Stimulated activated naive CD4-positive, alpha-beta T cell (primary cell): Measurements from ENCODE around the gene ADAMTS15.

Experiments
- DNase-seq, 6 experiments: peaks; one replicate each; lab custom pipeline; 2025; lab: John Stamatoyannopoulos, UW

ADAMTS15 gene

DNA sequence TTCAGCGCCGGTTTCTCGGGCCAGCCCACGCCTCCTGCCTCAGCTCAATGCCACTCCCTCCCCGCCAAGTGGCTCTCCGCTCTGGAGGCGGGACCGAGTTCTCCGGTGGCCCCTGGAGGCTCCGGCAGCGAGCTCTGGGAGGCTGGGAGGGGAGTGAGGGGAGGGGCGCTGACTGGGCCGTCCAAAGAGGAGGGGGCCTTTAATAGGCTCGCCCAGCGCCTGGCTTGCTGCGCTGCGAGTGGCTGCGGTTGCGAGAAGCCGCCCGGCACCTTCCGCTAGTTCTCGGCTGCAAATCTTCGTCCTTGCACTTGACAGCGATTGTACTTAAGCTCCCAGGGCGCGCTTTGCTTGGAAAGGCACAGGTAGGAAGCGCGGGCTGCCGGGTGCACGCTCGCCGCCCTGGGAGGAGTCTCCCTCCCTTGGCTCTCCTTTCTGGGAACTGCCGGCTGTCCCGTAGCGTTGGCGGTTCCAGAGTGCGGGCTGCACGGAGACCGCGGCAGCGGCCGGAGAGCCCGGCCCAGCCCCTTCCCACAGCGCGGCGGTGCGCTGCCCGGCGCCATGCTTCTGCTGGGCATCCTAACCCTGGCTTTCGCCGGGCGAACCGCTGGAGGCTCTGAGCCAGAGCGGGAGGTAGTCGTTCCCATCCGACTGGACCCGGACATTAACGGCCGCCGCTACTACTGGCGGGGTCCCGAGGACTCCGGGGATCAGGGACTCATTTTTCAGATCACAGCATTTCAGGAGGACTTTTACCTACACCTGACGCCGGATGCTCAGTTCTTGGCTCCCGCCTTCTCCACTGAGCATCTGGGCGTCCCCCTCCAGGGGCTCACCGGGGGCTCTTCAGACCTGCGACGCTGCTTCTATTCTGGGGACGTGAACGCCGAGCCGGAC, at the start of gene ADAMTS15:
ADAMTS15 (plus strand) TSS at position 230 of the 894 bp plus-strand sequence; CDS start at position 559, 329 bp downstream.
- DNase-seq: no peak

DNA sequence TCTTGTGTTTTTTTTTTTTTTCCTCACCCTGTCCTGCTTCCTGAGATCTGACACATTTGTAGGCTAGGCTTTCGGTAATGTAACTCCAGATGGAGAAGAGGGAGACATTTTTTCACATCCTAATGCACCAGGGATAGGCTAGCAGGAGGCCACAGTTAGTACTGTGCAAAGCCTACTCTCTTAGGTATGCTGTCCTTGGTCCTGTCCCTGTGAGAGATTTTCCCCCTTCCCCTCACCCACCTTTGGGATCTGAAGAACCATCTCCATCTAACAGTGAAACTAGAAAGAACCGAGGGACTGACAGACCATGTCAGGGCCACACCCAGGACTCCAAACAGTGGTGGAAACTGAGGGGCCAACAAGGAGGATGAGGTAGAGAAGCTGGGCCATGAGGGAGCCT, 49.2 kb upstream of the ADAMTS15 start:
- DNase-seq: no peak

GRCh38 chr11:130400781-130401483, 47.5 kb upstream of the ADAMTS15 start:
- no peak for DNase-seq

DNA sequence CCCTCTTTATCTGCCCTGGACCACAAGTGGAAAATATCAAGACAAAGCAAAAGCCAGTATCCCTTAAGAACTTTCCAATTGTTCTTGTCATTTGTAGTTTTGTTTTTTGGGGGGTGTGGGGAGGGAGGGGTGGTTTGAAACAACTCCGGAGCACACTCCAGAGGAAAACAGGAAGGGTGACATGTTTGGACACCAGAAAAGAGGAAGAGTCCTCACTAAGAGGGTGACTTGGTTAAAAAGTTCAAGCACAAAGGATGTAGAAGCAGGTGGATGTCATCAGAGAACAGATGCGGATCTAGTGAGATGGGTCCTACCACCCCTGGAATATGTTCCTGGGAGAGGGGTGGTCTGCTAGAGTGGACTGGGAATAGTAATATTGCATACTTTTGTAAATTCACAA, 45.9 kb upstream of the ADAMTS15 start:
- DNase-seq: no peak

DNA sequence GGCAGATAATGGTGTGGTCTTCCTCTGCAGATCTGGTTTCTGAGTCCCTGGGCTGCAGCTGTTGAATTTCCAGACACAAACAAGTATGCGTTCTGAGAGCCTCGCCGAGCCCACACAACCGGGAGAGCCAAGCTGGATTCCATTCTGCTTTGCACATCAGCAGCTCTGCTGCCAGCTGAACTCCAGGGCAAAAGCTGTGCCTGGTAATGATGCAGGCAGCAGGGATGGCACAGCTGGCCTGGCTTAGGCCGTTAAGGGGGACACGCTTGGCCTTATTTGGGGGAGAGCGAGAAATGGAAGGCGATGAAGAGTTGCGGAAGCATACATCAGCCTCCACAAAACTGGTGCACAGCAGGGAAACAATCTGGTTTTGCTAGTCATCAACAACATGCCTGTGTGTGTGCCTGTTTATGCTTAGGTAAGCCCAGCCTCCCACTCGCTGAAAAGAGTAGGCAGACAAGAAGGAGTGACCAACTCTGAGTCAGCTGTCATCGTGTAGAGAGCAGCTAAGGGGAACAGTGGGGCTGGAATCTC, 45.1 kb upstream of the ADAMTS15 start:
- no peak for DNase-seq

- DNase-seq: no peak
Measured at GRCh38 chr11:130403967-130404366, 44.5 kb upstream of the ADAMTS15 start.

DNA sequence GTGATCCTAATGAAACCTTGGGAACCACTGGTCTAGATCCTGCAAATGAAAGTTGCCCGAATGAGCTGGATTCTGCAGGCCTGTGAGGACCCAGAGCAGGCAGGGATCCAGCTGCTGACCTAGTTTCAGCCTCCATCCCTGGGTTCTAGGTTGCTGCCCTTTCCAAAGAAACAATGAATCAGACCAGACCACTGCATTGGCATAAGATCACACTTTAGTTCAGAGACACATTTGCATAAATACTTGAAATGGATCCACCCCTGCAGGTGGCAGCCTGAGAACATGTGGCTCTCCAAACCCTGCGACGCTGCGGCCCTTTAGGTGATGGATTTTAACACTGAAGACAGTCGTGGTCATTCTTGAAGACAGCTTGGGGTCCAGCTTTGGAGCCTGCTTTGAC, 43.7 kb upstream of the ADAMTS15 start:
- no peak for DNase-seq

GRCh38 chr11:130405428-130405827, 43.0 kb upstream of the ADAMTS15 start:
- no peak for DNase-seq

DNA sequence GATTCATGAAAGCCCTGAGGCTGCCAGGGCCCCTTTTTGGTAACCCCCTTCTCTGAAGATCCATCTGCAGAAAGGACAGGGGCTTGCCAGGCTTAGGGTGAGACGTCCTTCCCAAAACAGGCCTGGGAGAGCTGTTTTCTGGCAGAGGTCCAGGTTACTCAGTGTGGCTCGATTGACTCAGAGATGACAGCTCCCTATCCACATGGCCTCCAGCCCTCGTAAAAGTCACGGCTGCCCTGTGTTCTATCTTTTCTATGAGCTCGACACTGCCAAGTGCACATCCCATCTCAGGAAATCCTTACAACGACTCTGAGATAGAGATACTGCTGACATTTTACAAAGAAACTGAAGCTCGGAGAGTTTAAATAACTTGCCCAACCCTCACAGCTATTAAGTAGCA, 40.5 kb upstream of the ADAMTS15 start:
- no peak for DNase-seq

GRCh38 chr11:130408401-130408890, 40.0 kb upstream of the ADAMTS15 start:
- DNase-seq: no peak

DNA sequence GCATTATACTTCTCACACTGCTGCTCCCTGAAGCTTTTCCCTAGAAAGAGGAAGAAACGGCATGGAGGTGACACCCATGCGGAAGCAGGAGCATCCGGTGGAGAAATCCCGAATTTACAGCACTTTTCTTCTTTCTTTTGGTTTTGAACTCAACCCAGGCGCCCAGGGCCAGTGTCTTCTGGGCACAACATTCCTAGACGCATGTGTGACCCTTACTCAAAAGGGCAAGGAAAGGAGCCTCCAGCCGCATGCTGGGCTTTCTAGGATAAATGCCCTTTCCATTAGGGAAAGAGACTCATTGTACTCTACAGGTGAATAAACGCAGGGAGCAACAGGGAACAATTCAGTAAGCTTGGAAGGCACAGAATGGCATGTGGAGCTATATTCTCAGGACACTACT, 39.5 kb upstream of the ADAMTS15 start:
- DNase-seq: no peak

- DNase-seq: no peak
Measured at GRCh38 chr11:130409594-130410388, 38.7 kb upstream of the ADAMTS15 start.

DNA sequence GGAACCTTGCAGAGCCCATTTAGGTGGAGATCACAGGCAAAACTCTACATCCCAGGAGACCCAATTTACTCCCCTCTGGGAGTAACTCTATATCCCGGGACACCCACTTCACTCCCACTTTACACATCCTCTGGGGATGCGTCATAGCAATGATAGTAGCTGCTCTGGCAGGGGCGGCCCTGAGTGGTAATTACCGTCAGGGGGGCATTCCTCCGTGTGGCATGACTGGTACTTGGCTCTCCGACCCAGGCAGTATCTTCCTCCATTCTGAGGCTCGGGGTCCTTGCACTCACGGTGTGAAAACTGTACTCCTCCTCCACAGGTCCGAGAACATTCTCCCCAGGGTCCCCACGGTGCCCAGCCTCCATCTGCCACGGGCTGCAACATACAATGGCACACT, 37.2 kb upstream of the ADAMTS15 start:
- DNase-seq: no peak

GRCh38 chr11:130413405-130414106, 34.9 kb upstream of the ADAMTS15 start:
- no peak for DNase-seq

- no peak for DNase-seq
Measured at GRCh38 chr11:130414107-130415080, 34.1 kb upstream of the ADAMTS15 start.

DNA sequence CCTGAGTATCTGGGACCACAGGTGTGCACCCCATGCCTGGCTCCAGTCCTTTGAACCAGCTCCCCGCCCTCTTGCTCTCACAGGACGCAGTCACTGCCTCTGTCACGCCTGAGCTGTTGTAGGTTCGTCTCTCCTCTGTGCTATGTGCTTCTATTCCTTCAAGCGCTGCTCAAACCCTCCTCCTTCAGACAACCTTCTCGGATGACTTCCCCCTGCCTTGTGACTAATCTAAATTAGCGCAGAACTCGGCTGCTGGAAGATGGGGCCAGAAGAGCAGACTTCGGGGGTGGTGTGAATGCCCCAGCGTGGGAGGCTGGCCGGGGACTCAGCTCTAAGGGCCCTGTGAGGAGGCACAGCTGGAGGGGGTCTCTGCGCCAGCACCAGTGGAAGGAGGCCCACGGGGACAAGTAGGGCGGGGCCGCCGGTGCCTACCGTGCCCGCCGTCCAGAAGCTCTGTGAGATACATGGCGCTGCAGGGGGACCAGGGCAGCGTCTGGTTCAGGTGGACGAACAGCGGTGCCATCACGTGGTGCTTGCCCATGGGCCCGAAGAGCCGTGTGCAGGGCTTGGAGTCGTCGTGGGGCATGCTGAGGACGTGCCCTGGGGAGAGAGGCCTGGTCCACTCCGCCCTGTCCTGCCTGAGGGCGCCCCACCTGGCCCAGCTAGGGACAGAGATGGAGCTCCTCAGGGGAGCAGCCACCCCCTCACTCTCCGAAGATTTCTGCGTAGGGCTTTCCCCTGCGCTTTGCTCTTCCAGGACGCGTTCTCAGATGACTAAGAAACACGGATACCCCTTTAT, 32.5 kb upstream of the ADAMTS15 start:
- no peak for DNase-seq

- DNase-seq: no peak
Measured at GRCh38 chr11:130416530-130416882, 31.9 kb upstream of the ADAMTS15 start.

DNA sequence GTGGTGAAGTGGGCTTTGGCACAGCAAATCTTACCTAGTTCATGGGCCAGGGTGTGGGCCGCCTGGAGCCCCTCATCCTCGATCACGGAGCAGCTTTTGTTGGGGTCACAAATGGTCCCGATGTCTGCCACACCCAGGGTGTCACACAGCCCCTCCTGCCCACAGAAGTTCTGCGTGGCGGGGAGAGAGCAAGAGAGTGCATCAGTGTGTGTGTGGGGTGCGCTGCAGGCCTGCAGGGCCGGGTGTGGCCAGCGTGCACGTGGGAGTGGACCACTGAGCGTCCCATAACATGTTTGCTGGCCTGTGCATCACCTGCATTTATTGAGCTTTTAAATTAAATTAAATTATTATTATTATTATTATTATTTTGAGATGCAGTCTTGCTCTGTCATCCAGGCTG, 31.5 kb upstream of the ADAMTS15 start:
- DNase-seq: no peak

DNA sequence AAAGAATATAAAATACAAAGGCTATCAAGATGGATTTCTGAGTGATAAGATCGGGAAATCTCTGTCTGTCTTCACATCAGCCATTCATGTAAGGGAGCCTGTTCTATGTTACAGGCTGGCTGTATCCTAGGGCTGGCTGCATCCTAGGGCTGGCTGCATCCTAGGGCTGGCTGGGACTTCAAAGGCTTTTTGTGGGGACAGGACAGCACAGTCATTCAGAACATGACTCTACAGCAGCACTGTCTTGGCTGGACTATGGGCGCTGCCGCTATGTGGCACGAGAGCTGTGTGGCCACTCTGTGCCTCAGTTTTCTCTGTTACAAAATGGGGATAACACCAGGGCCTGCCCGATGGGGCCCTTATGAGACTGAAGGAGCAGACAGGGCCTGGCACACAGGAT, 30.2 kb upstream of the ADAMTS15 start:
- DNase-seq: no peak
